OCI-LY3 (cell line): ENCODE measurements around the gene ATG4B.

Experiments
- H2AFZ ChIP-seq: fragments of 200-600, 300-600 bp; shearing (Covaris generic); 2 replicates; pipeline ENCODE4 v1.6.0; 2014; ENCODE audit warnings: antibody characterized with exemption, low read depth, low read length
- H3K27ac ChIP-seq: fragments of 200-600, 300-600 bp; sonication (generic); 2 replicates; pipeline ENCODE4 v1.5.1; 2014; ENCODE audit warnings: mild to moderate bottlenecking, low read length, moderate library complexity, mixed read lengths
- H3K27me3 ChIP-seq: fragments of 200-600, 300-600 bp; sonication (generic); 2 replicates; pipeline ENCODE4 v1.6.1; 2014; ENCODE audit warnings: low read depth, low read length, mixed read lengths
- H3K36me3 ChIP-seq: fragments of 200-600, 300-600 bp; sonication (generic); replicated peaks from 2 replicates; pipeline ENCODE3; 2014; ENCODE audit warnings: low read depth, low read length, mixed read lengths
- H3K4me1 ChIP-seq: fragments of 300-600, 200-600 bp; sonication (generic); 2 replicates; pipeline ENCODE4 v1.6.1; 2014; ENCODE audit warnings: low read length, mixed read lengths
- H3K4me2 ChIP-seq: fragments of 200-600, 300-600 bp; sonication (generic); 2 replicates; pipeline ENCODE4 v1.6.1; 2014; ENCODE audit warnings: low read length, mixed read lengths
- H3K4me3 ChIP-seq: fragments of 300-600, 200-600 bp; sonication (generic); 2 replicates; pipeline ENCODE4 v1.5.1; 2014; ENCODE audit warnings: antibody characterized with exemption, mild to moderate bottlenecking, low read length, moderate library complexity
- H3K79me2 ChIP-seq: fragments of 300-600, 200-600 bp; shearing (Covaris generic); 2 replicates; pipeline ENCODE4 v1.6.1; 2014; ENCODE audit warnings: mild to moderate bottlenecking, low read length, mixed read lengths
- H3K9ac ChIP-seq: fragments of 300-600, 200-600 bp; shearing (Covaris generic); 2 replicates; pipeline ENCODE4 v1.6.0; 2014; ENCODE audit warnings: mild to moderate bottlenecking, low read length, moderate library complexity
- H3K9me3 ChIP-seq: fragments of 200-600, 300-600 bp; shearing (Covaris generic); 2 replicates; pipeline ENCODE4 v1.6.1; 2014; ENCODE audit warnings: low read length, mixed read lengths; ENCODE audit not compliant: insufficient read depth
- H4K20me1 ChIP-seq: fragments of 200-600, 300-600 bp; sonication (generic); 2 replicates; pipeline ENCODE4 v1.6.1; 2016; ENCODE audit warnings: low read length, mixed read lengths; ENCODE audit not compliant: insufficient read depth
- CTCF ChIP-seq: fragments of 200-600, 300-600 bp; sonication (generic); IDR thresholded peaks from 2 replicates; pipeline ENCODE4 v1.5.1; 2014; ENCODE audit warnings: antibody characterized with exemption, low read length, low read depth
- EZH2phosphoT487 ChIP-seq: fragments of 200-600 bp; shearing (Covaris generic); IDR thresholded peaks from 2 replicates; pipeline ENCODE4 v1.6.1; 2018; ENCODE audit warnings: antibody characterized with exemption, mixed run types, low read depth

The ATG4B gene

GRCh38 chr2:241695651-241696050 is 58.2 kb downstream of the ATG4B start:
- Histone ChIP-seq H3K27ac (no peak overlapping the region), H3K4me3 (no peak overlapping the region), H3K79me2 (peaks cover 4% of the 10 kb centered on the region; the same call in 1 of the 2 replicates), H3K4me2 (no peak overlapping the region), H2AFZ (no peak overlapping the region), H4K20me1 (no peaks in the 10 kb centered on the region), H3K27me3 (no peaks in the 10 kb centered on the region), H3K9ac (no peak overlapping the region), H3K36me3 (no peaks in the 10 kb centered on the region), H3K4me1 (peaks cover 13% of the 10 kb centered on the region), H3K9me3 (no peaks in the 10 kb centered on the region)
- no peak for TF ChIP-seq CTCF
- no peak for TF ChIP-seq EZH2phosphoT487

DNA sequence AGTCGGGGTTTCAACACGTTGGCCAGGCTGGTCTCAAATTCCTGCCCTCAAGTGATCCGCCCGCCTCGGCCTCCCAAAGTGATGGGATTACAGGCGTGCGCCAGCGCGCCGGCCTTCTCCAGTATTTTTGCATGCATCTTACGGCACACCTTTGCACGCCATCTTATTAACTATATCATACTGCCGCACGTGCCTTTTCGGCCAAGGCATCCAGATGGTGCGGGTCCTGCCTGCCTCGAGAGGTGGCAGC is 63.6 kb downstream of the ATG4B start:
- Histone ChIP-seq H3K9me3 (no peaks in the 10 kb centered on the region), H3K9ac (peak overlapping the region; percentile 77), H3K4me1 (peaks cover 20% of the 10 kb centered on the region), H3K27ac (peak overlapping the region; percentile 79), H3K4me3 (peak overlapping the region; percentile 86), H3K4me2 (peak overlapping the region; percentile 66), H4K20me1 (peaks cover 8% of the 10 kb centered on the region; the same call in 1 of the 2 replicates), H2AFZ (no peak overlapping the region), H3K36me3 (peaks cover 8% of the 10 kb centered on the region), H3K79me2 (peaks cover 26% of the 10 kb centered on the region), H3K27me3 (no peaks in the 10 kb centered on the region)
- TF ChIP-seq CTCF (no peak; the same call in none of the 2 replicates), EZH2phosphoT487 (no peak)

- peaks cover 26% of the 10 kb centered on the region for H3K79me2 ChIP-seq
- no peak within 1 kb of the TSS for H2AFZ ChIP-seq
Measured at GRCh38 chr2:241701399-241702154, 64.1 kb downstream of the ATG4B start, which contains the start of gene ING5. TSS of gene ING5 (plus strand) at chr2:241702039. CDS start at chr2:241702066, 27 bp downstream.

More at GRCh38 chr2:241701399-241702154, 64.1 kb downstream of the ATG4B start, which contains the start of gene ING5:
- Histone ChIP-seq H3K36me3 (peaks cover 11% of the 10 kb centered on the region), H4K20me1 (peaks cover 8% of the 10 kb centered on the region; the same call in 1 of the 2 replicates), H3K27ac (peak within 1 kb of the TSS; percentile 79), H3K4me1 (peaks cover 20% of the 10 kb centered on the region), H3K4me2 (peak within 1 kb of the TSS; percentile 99), H3K9ac (peak within 1 kb of the TSS; percentile 81), H3K4me3 (peak within 1 kb of the TSS; percentile 99), H3K27me3 (no peaks in the 10 kb centered on the region), H3K9me3 (no peaks in the 10 kb centered on the region)
- TF ChIP-seq EZH2phosphoT487, result no peak
- TF ChIP-seq CTCF, result 0 out of 2 replicates have a peak, but pooled peaks have one; percentile 34
